PC-9 (cell line): ENCODE measurements around the gene PALLD.

Experiments used
- EZH2 ChIP-seq: fragments of 200-600 bp; sonication (generic); IDR thresholded peaks from 2 replicates; pipeline ENCODE4 v1.8.0; 2017; ENCODE audit warnings: antibody characterized with exemption, low read depth
- TF ChIP-seq, protein P1 (sequence below): fragments of 200-600 bp; sonication (generic); conservative IDR thresholded peaks from 2 replicates; pipeline ENCODE4 v1.6.1; 2017; ENCODE audit warnings: mixed run types, antibody characterized with exemption, mild to moderate bottlenecking, moderate library complexity

DNA sequence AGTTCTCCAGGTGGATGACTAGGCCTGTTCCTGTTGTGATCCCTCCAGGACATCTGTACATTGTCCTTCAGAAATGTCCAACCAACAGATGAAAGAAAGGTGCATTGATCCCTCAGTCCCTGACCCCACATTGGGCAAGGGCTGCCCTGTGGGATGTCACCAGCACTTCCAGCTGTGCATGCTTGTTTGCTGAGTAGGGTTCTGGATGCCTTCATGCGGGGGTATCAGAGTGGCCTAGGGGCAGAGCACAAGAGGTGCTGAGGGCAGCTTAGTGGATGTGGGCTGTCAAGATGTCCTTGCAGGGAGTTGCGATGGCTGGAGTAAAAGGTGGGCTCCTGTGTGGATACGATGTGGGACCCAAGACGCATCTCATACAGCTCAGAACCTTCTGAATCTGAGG is 112.5 kb downstream of the PALLD start:
- TF ChIP-seq, protein P1, sequence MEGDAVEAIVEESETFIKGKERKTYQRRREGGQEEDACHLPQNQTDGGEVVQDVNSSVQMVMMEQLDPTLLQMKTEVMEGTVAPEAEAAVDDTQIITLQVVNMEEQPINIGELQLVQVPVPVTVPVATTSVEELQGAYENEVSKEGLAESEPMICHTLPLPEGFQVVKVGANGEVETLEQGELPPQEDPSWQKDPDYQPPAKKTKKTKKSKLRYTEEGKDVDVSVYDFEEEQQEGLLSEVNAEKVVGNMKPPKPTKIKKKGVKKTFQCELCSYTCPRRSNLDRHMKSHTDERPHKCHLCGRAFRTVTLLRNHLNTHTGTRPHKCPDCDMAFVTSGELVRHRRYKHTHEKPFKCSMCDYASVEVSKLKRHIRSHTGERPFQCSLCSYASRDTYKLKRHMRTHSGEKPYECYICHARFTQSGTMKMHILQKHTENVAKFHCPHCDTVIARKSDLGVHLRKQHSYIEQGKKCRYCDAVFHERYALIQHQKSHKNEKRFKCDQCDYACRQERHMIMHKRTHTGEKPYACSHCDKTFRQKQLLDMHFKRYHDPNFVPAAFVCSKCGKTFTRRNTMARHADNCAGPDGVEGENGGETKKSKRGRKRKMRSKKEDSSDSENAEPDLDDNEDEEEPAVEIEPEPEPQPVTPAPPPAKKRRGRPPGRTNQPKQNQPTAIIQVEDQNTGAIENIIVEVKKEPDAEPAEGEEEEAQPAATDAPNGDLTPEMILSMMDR = no peak
- TF ChIP-seq EZH2 = no peak
